Left ventricle myocardium inferior (tissue), 1 donor: ENCODE measurements around the gene ATP1A1. TPM values are rescaled to one million over a fixed set of nuclear protein-coding genes. Genes with fewer than 3 reads are reported as not detected.

Source experiments
- DNase-seq: peaks from one replicate; pipeline ENCODE4 v3.0.0-alpha.2; 2020
- H3K27ac ChIP-seq: fragments of 200-600 bp; replicated peaks from 2 replicates; pipeline ENCODE4 v1.8.0; 2021
- H3K27me3 ChIP-seq: fragments of 200-600 bp; 2 replicates; pipeline ENCODE4 v1.8.0; 2021; ENCODE audit warnings: low read depth
- H3K36me3 ChIP-seq: fragments of 200-600 bp; 2 replicates; pipeline ENCODE4 v1.8.0; 2021
- H3K4me1 ChIP-seq: fragments of 200-600 bp; 2 replicates; pipeline ENCODE4 v1.8.0; 2021
- H3K4me3 ChIP-seq: fragments of 200-600 bp; 2 replicates; pipeline ENCODE4 v1.8.0; 2021; ENCODE audit warnings: mild to moderate bottlenecking, moderate library complexity
- H3K9me3 ChIP-seq: fragments of 200-600 bp; replicated peaks from 2 replicates; pipeline ENCODE4 v1.8.0; 2021
- CTCF ChIP-seq: fragments of 200-600 bp; IDR thresholded peaks from 2 replicates; pipeline ENCODE4 v1.8.0; 2021; ENCODE audit warnings: antibody characterized with exemption, mild to moderate bottlenecking, borderline replicate concordance
- intact Hi-C: fragments of 100-400 bp; cut with micrococcal nuclease; formaldehyde crosslinking; loops from one replicate; pipeline ENCODE4 v1.11.0; 2022
- total RNA-seq: library from RNA; stranded (reverse); fragmentation: NEBNext Ultra II Directional; extraction: Animal tissue kit (Norgen Biotek cat#: 25700); gene quantifications from one replicate; pipeline ENCODE4 v1.2.1, GENCODE V29; 2021
- donor health status: DM: no; HTN: yes; CAD: no; lungs with severe emphysema.

ATP1A1 gene
- total RNA-seq, 1 donor from 2014 or later = 230 TPM

GRCh38 chr1:116345011-116345410 is 28.0 kb upstream of the ATP1A1 start:
- H3K27me3 ChIP-seq = no peaks in the 10 kb centered on the region
- no peaks in the 10 kb centered on the region for H3K36me3 ChIP-seq
- H3K4me1 ChIP-seq = peaks cover 22% of the 10 kb centered on the region
- no peak overlapping the region for H3K4me3 ChIP-seq
- DNase-seq = no peak
- TF ChIP-seq CTCF = no peak
- H3K9me3 ChIP-seq = no peaks in the 10 kb centered on the region
- H3K27ac ChIP-seq = no peak overlapping the region
- intact Hi-C loops = no loop called here

- no peaks in the 10 kb centered on the region for H3K36me3 ChIP-seq
- H3K27me3 ChIP-seq = no peaks in the 10 kb centered on the region
- intact Hi-C loops = no loop called here
- no peak overlapping the region for H3K4me3 ChIP-seq
- DNase-seq = no peak
- no peaks in the 10 kb centered on the region for H3K9me3 ChIP-seq
- TF ChIP-seq CTCF = no peak
- peaks cover 22% of the 10 kb centered on the region for H3K4me1 ChIP-seq
- no peak overlapping the region for H3K27ac ChIP-seq
Measured at GRCh38 chr1:116345843-116346242, 27.2 kb upstream of the ATP1A1 start.

- H3K27ac ChIP-seq = no peak overlapping the region
- DNase-seq = no peak
- no peaks in the 10 kb centered on the region for H3K36me3 ChIP-seq
- no peak for TF ChIP-seq CTCF
- no peaks in the 10 kb centered on the region for H3K27me3 ChIP-seq
- H3K9me3 ChIP-seq = no peaks in the 10 kb centered on the region
- intact Hi-C loops = no loop called here
- H3K4me3 ChIP-seq = no peak overlapping the region
- H3K4me1 ChIP-seq = peaks cover 22% of the 10 kb centered on the region
Measured at GRCh38 chr1:116346943-116347673, 25.9 kb upstream of the ATP1A1 start.

GRCh38 chr1:116347696-116348095 is 25.3 kb upstream of the ATP1A1 start:
- Histone ChIP-seq H3K9me3 (no peaks in the 10 kb centered on the region), H3K4me3 (no peak overlapping the region), H3K27me3 (no peaks in the 10 kb centered on the region), H3K4me1 (peaks cover 22% of the 10 kb centered on the region), H3K27ac (no peak overlapping the region), H3K36me3 (no peaks in the 10 kb centered on the region)
- TF ChIP-seq CTCF = no peak
- no peak for DNase-seq
- intact Hi-C loops = no loop called here

GRCh38 chr1:116350097-116350645 is 22.9 kb upstream of the ATP1A1 start:
- Histone ChIP-seq H3K27ac (no peak overlapping the region), H3K4me3 (no peak overlapping the region), H3K27me3 (no peaks in the 10 kb centered on the region), H3K4me1 (peaks cover 22% of the 10 kb centered on the region), H3K36me3 (no peaks in the 10 kb centered on the region), H3K9me3 (no peaks in the 10 kb centered on the region)
- TF ChIP-seq CTCF = no peak
- DNase-seq = no peak
- intact Hi-C loops = no loop called here
